HepG2 (cell line): ENCODE results near the gene LEMD2.

Source experiments
- ZBTB8A ChIP-seq: sonication (generic); formaldehyde crosslinking; IDR thresholded peaks from 2 replicates; pipeline ENCODE4 v1.4.0; 2020; ENCODE audit warnings: mild to moderate bottlenecking, low read depth, missing genetic modification reagents, borderline replicate concordance
- ZNF563 ChIP-seq: sonication (generic); formaldehyde crosslinking; IDR thresholded peaks from 2 replicates; pipeline ENCODE4 v1.8.0; 2022; ENCODE audit warnings: mild to moderate bottlenecking, moderate library complexity, missing genetic modification reagents

- TF ChIP-seq ZNF563 (no peak), ZBTB8A (CRISPR knock-in tag) (no peak)
Measured at GRCh38 chr6:33727126-33727525, 61.8 kb downstream of the LEMD2 start.
